ENCODE measurements around the gene DNAAF5.
A peak's percentile ranks its signal among the peaks of the same experiment; 100 is the strongest.

The DNAAF5 gene

GRCh38 chr7:768881-769504, 42.5 kb downstream of the DNAAF5 start:
- DNase-seq (ENCODE audit: low read depth) = no peak

- no peak for DNase-seq (ENCODE audit: low read depth)
Observed at GRCh38 chr7:770336-770735, 43.8 kb downstream of the DNAAF5 start.

GRCh38 chr7:770741-771166, 44.3 kb downstream of the DNAAF5 start:
- no peak for DNase-seq (ENCODE audit: low read depth)

DNA sequence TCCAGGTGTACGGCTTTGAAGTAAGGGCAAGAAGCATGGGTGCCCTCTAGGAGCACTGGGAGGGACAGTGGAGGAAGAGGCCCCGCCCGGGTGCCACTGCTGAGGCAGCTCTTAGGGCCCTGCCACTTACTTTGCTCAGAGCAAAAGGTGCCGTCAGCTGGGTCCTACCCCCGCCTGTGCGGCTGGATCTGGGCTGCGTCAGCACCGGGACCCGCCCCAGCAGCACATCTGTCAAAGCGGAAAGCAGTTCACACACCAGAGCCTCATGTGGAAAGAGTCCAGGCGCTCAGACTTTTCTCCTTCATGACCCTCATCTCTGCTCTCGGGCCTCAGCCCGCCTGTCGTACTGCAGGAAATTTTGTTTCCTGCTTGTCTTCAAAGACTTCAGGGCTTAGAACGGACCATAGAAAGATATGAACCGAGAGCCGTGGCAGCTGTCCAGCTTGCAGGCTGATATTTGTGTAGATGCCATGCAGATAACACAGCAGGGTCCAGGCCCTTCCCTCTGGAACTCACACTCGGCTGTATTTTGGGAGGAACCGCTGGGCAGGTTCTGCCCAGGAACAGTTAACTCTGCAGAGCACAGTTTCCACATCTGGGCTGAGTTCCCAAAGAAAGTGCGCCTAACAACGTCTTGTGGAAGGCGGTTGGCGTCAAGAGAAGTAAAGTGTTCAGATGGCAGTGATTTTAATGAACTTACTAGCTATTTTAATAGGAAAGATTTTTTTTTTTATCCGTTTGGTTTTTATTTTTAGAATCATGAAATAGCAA, 44.9 kb downstream of the DNAAF5 start:
- no peak for DNase-seq (ENCODE audit: low read depth)

DNA sequence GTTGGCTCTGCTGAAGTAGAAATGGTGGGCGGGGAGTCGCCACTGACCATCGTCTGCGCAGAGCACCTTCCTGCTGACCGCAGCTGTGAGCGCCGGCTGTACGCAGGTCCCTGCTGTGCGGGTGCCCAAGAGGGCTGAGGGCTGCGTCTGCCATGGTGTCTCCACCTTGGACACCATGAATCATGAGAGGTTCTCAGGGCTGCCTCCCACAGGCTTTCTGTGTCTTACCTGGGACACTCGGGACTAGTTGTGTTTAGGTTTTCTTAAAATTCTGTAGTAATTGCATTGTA, 45.5 kb downstream of the DNAAF5 start:
- no peak for DNase-seq (ENCODE audit: low read depth)

- no peak for DNase-seq (ENCODE audit: low read depth)
Observed at GRCh38 chr7:772392-772791, 45.9 kb downstream of the DNAAF5 start.

- no peak for DNase-seq (ENCODE audit: low read depth)
Observed at GRCh38 chr7:772861-773621, 46.5 kb downstream of the DNAAF5 start.

DNA sequence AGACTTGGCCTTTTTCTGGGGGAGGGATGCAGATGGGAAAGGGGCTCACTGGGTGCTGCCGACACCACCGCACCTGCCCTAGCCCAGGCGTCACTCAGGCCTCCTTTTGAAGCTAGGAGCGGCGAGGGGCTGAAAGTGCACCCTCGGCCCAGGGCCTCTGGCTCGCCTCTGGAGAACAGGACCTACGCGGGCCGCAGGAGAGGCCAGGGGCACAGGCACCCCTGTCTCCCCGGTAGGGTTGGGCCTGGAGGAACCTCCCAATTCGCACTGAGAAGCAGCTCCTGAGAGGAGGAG, 47.1 kb downstream of the DNAAF5 start:
- no peak for DNase-seq (ENCODE audit: low read depth)

DNA sequence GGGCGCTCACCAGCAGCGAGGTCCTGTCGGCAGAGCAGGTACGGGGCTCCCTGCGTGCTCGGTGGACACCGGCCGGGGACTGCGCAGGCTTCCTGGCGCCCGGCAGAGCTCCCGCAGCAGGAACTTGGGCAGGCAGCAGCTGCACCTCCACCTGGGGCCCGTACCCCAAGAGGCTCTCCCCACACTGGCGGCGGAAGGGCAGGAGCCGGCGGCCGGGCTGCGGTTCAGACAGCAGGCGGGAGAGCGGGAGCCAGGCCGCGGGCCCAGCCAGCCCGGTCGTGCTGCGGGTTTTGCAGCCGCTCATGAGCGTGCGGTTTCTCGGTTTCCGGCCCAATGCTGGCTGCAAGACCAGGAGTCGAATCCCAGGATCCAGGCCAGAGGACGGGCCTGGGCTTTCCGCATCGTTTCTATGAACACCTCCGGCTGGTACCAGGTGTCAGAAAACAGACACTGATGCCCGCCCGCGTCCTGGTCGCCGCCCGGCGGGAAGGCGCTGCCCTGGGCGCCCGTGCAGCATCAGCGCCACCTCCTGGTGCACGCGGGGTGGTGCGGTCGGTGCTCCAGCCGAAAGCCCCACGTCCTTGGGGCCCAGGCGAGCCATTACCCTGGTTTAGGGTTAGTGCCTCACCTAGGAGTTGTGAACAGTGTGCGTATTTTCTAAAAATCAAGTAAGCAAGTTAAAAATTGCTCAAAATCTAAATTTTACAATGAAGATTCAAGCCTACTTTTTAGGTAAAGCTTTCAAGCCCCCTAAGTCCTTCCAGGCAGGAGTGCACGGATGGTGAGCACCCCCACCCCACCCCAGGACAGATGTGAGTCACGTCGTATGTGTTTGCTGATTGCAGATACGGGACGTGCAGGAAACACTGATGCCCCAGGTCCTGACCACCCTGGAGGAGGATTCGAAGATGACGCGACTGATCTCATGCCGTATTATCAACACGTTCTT, 47.9 kb downstream of the DNAAF5 start:
- peak; percentile 60 for DNase-seq (ENCODE audit: low read depth)

DNA sequence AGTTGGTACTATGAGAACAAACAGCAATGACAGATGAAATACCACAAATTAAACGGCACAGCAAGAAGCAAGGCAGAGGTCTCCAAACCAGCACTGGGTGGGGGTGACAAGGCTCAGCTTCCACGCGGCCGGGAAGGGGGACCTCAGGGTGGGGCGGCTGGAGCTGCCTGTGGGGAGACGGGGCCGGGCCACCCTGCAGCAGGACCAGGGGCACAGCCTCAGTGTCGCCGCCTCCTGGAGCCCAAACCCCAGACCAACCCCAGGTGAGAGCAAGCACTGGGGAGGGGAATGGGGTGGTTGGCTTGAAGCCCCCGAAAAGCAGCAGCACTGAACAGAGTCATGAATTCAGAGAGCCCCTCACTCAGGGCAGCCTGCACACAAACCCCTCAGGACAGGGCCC, 49.9 kb downstream of the DNAAF5 start:
- no peak for DNase-seq (ENCODE audit: low read depth)

- no peak for DNase-seq (ENCODE audit: low read depth)
Observed at GRCh38 chr7:776992-777727, 50.7 kb downstream of the DNAAF5 start.

- no peak for DNase-seq (ENCODE audit: low read depth)
Observed at GRCh38 chr7:777728-778078, 51.2 kb downstream of the DNAAF5 start.

DNA sequence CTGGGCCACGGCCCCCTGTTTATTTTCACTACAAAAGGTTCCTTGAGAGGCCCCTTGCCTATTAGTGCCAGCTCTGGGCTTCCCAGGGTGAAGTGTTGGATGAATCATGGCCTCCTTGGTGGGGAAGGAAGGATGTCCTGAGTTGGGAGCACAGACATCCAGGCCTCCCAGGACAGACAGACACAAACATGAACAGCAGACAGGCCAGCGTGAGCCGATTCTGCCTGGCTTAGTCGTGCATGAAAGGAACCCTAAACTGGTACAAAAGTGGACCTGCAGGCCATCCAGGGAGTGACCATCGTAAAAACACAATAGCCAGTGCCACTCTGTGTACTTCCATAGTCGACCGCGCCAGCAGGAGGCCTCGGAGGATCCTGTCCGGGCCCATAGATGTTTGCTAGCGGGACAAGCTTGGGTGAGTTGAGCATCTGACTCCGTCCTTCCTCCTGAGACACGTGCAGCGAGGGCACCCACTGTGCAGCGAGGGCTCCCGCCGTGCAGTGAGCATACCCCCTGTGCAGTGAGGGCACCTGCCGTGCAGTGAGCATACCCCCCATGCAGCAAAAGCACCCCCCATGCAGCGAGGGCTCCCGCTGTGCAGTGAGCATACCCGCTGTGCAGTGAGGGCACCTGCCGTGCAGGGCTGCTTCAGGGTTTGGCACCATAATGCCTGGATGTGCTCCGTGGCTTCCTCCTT, 51.9 kb downstream of the DNAAF5 start:
- no peak for DNase-seq (ENCODE audit: low read depth)

GRCh38 chr7:778968-779451, 52.5 kb downstream of the DNAAF5 start:
- DNase-seq (ENCODE audit: low read depth) = no peak

- DNase-seq (ENCODE audit: low read depth) = no peak
Observed at GRCh38 chr7:779480-779879, 53.0 kb downstream of the DNAAF5 start.

GRCh38 chr7:780081-780480, 53.6 kb downstream of the DNAAF5 start:
- no peak for DNase-seq (ENCODE audit: low read depth)

- DNase-seq (ENCODE audit: low read depth) = no peak
Observed at GRCh38 chr7:780516-780915, 54.0 kb downstream of the DNAAF5 start.

DNA sequence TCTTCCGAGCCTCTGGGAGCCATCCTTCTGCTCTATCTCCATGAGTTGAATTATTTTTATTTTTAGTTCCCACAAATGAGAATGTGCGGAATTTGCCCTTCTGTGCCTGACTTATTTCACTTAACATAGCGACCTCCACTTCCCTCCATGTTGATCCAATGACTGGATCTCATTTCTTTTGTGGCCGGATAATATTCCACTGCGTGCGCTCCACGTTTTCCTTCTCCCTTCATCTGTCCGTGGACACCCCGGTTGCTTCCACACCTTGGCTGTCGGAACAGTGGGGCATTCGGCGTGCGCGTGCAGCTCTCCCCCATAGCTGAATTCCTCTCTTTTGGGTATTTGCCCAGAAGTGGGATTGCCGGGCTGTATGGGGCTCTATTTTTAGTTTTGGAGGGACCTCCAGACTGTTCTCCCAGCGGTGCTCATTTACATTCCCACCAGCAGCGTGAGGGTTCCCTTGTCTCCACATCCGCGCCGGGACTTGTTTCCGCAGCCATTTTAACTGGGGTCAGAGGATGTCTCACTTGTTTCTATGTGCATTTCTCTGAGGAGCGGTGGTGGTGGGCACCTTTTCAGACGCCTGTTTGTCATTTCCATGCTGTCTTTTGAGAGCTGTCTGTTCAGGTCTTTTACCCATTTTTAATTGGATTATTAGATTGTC, 54.8 kb downstream of the DNAAF5 start:
- DNase-seq (ENCODE audit: low read depth) = no peak

- no peak for DNase-seq (ENCODE audit: low read depth)
Observed at GRCh38 chr7:781936-782529, 55.5 kb downstream of the DNAAF5 start.

Data from activated T-helper 9 cell treated with anti-CD3 and anti-CD28 coated beads, Interleukin-2, amount 50 U/mL, for 16 hours (primary cell).